GM12878 (cell line): ENCODE measurements around the gene HIVEP3. TPM values are rescaled to one million over a fixed set of nuclear protein-coding genes. Genes with fewer than 3 reads are reported as not detected.

Source experiments
- ATAC-seq: fragments of 200-7000 bp; cut with Tn5 transposase; 3 replicates; pipeline ENCODE4 v1.9.1; 2020; ENCODE audit warnings: mild to moderate bottlenecking, moderate library complexity
- BruUV-seq: library from RNA; stranded (reverse); fragments of 400-500 nt; replicated peaks from 2 replicates; lab custom pipeline; 2021; lab: Mats Ljungman, UMichigan
- CTCF ChIA-PET: fragments of 300-600 bp; sonication (Branson Sonifier 250); formaldehyde crosslinking; extraction: SDS; loops from one replicate; lab custom pipeline; 2021; ENCODE audit warnings: inconsistent platforms; lab: Yijun Ruan, JAX
- POLR2A ChIA-PET: fragments of 350-600 bp; formaldehyde crosslinking; extraction: SDS; loops from one replicate; lab custom pipeline; 2021; ENCODE audit warnings: inconsistent platforms; lab: Charles Lee
- RAD21 ChIA-PET: fragments of 300-600 bp; sonication (Branson Sonifier 250); formaldehyde crosslinking; loops from one replicate; lab custom pipeline; 2023; ENCODE audit warnings: antibody characterized with exemption; ENCODE audit not compliant: unreplicated experiment; lab: Charles Lee
- SMC1A ChIA-PET: fragments of 300-600 bp; sonication (Branson Sonifier 250); formaldehyde crosslinking; loops from one replicate; lab custom pipeline; 2023; ENCODE audit not compliant: unreplicated experiment, uncharacterized antibody; lab: Charles Lee
- DNase-seq: peaks from one replicate; pipeline ENCODE4 v3.0.0-alpha.2; 2011; ENCODE audit warnings: low read depth, low spot score
- FAIRE-seq: peaks from 3 replicates; lab custom pipeline; 2011; peaks lifted over from hg19 to GRCh38; lab: Jason Lieb, UNC
- H2AFZ ChIP-seq: 2 replicates; pipeline ENCODE4 v1.6.0; 2011; ENCODE audit warnings: low read depth, low read length, control low read depth; ENCODE audit not compliant: control insufficient read depth
- H3K27ac ChIP-seq: 2 replicates; pipeline ENCODE4 v1.5.1; 2011; ENCODE audit warnings: control low read depth; ENCODE audit not compliant: control insufficient read depth, insufficient read depth
- H3K27me3 ChIP-seq, 2 experiments: replicated peaks in 1 of 2; 2 replicates each; pipeline versions ENCODE4 v1.6.0 to v1.6.1; 2011; ENCODE audit warnings: low read length in 1 of 2; ENCODE audit not compliant: control insufficient read depth in 2 of 2, insufficient read depth in 2 of 2
- H3K36me3 ChIP-seq, 2 experiments: 2 replicates each; pipeline ENCODE4 v1.5.1; 2011; ENCODE audit warnings: low read length in 1 of 2; ENCODE audit not compliant: control insufficient read depth in 2 of 2, insufficient read depth in 2 of 2
- H3K4me1 ChIP-seq: 2 replicates; pipeline ENCODE4 v1.6.1; 2011; ENCODE audit warnings: mild to moderate bottlenecking, low read length, moderate library complexity, mixed read lengths; ENCODE audit not compliant: control insufficient read depth, insufficient read depth
- H3K4me2 ChIP-seq: 2 replicates; pipeline ENCODE4 v1.6.0; 2011; ENCODE audit warnings: control low read depth; ENCODE audit not compliant: control insufficient read depth, insufficient read depth
- H3K4me3 ChIP-seq: fragments of 200-600 bp; sonication (generic); 2 replicates; pipeline ENCODE4 v1.5.1; 2016
- H3K79me2 ChIP-seq: 2 replicates; pipeline ENCODE4 v1.6.0; 2011; ENCODE audit warnings: low read length; ENCODE audit not compliant: control insufficient read depth, insufficient read depth
- H3K9ac ChIP-seq: 2 replicates; pipeline ENCODE4 v1.8.0; 2011; ENCODE audit warnings: low read length, control low read depth, mixed read lengths; ENCODE audit not compliant: control insufficient read depth, insufficient read depth
- H3K9me3 ChIP-seq: replicated peaks from 3 replicates; pipeline ENCODE4 v1.5.1; 2011; ENCODE audit warnings: mild to moderate bottlenecking, low read length; ENCODE audit not compliant: control insufficient read depth, insufficient read depth
- H4K20me1 ChIP-seq: 2 replicates; pipeline ENCODE4 v1.6.0; 2011; ENCODE audit not compliant: control insufficient read depth, insufficient read depth
- BCL11A ChIP-seq: IDR thresholded peaks from 2 replicates; pipeline ENCODE4 v1.6.1; 2011; ENCODE audit warnings: low read depth, low read length
- CREM ChIP-seq: IDR thresholded peaks from 2 replicates; pipeline ENCODE4 v1.6.1; 2014; ENCODE audit warnings: antibody characterized with exemption, low read depth
- CTCF ChIP-seq, 3 experiments: IDR thresholded peaks in 2 of 3; conservative IDR thresholded peaks in 1 of 3; 2 replicates each; pipeline ENCODE4 v1.5.1; 2011; ENCODE audit warnings: low read depth in 3 of 3, low read length in 3 of 3, mild to moderate bottlenecking in 3 of 3, control low read depth in 2 of 3, moderate library complexity in 2 of 3, inconsistent platforms in 1 of 3, mixed read lengths in 1 of 3; ENCODE audit not compliant: control insufficient read depth in 2 of 3, insufficient read depth in 1 of 3; ENCODE audit errors: extremely low read depth in 1 of 3
- EZH2 ChIP-seq: IDR thresholded peaks from 2 replicates; pipeline ENCODE4 v1.6.1; 2012; ENCODE audit warnings: low read depth, mild to moderate bottlenecking, control low read depth, inconsistent platforms, low read length, borderline replicate concordance; ENCODE audit not compliant: control insufficient read depth
- HDAC2 ChIP-seq: fragments of 200-600 bp; sonication (generic); IDR thresholded peaks from 2 replicates; pipeline ENCODE4 v1.6.1; 2017
- MLLT1 ChIP-seq: fragments of 450-650 bp; IDR thresholded peaks from 2 replicates; pipeline ENCODE4 v1.6.1; 2016; ENCODE audit warnings: mild to moderate bottlenecking
- NFIC ChIP-seq: IDR thresholded peaks from 2 replicates; pipeline ENCODE4 v1.6.1; 2012; ENCODE audit warnings: low read depth, mild to moderate bottlenecking, inconsistent platforms, low read length, moderate library complexity
- NFYB ChIP-seq: IDR thresholded peaks from 2 replicates; pipeline ENCODE4 v1.6.1; 2011; ENCODE audit warnings: low read depth, mild to moderate bottlenecking, low read length, improper control_type of control experiment, moderate library complexity; ENCODE audit not compliant: insufficient read depth
- NR2C2 ChIP-seq: IDR thresholded peaks from 2 replicates; pipeline ENCODE4 v1.6.1; 2011; ENCODE audit warnings: borderline replicate concordance, low read depth; ENCODE audit not compliant: control insufficient read depth, insufficient read length
- POLR2AphosphoS2 ChIP-seq: IDR thresholded peaks from 2 replicates; pipeline ENCODE4 v1.6.1; 2011; ENCODE audit warnings: low read depth, mild to moderate bottlenecking, low read length, improper control_type of control experiment, moderate library complexity
- SP1 ChIP-seq: IDR thresholded peaks from one replicate; pipeline ENCODE4 v1.6.1; 2011; ENCODE audit warnings: low read depth, low read length
- SREBF2 ChIP-seq: IDR thresholded peaks from 2 replicates; pipeline ENCODE4 v1.6.1; 2012; ENCODE audit warnings: mild to moderate bottlenecking, low read length
- TCF3 ChIP-seq: IDR thresholded peaks from 2 replicates; pipeline ENCODE4 v1.6.1; 2012; ENCODE audit warnings: low read depth, mild to moderate bottlenecking, low read length, borderline replicate concordance; ENCODE audit not compliant: insufficient read depth
- YY1 ChIP-seq: IDR thresholded peaks from 2 replicates; pipeline ENCODE4 v1.6.1; 2011; ENCODE audit warnings: low read depth, mild to moderate bottlenecking, low read length
- ZBTB33 ChIP-seq: fragments of 450-650 bp; IDR thresholded peaks from 2 replicates; pipeline ENCODE4 v1.6.1; 2017; ENCODE audit warnings: mild to moderate bottlenecking
- ZNF207 ChIP-seq: fragments of 450-650 bp; IDR thresholded peaks from 2 replicates; pipeline ENCODE4 v1.6.1; 2014; ENCODE audit warnings: antibody characterized with exemption, mild to moderate bottlenecking, borderline replicate concordance
- WGBS: methylation state at CpG from one replicate; pipeline ENCODE4 v1.1.6; 2016; ENCODE audit warnings: low lambda C conversion rate; ENCODE audit not compliant: insufficient replicate concordance, insufficient coverage; ENCODE audit errors: missing lambda C conversion rate; 5-methylcytosine and 5-hydroxymethylcytosine counted together
- in situ Hi-C: fragments of 300-500 bp; cut with MboI; formaldehyde crosslinking; loops from 9 replicates; pipeline ENCODE4 v1.14.3; 2018; ENCODE audit warnings: mixed read lengths
- intact Hi-C: fragments of 100-400 bp; cut with micrococcal nuclease; formaldehyde crosslinking; loops from one replicate; pipeline ENCODE4 v1.14.2; 2022; ENCODE audit not compliant: unreplicated experiment
- polyA plus RNA-seq, 11 experiments: library from polyadenylated mRNA; depleted of rRNA in 4 of 11; unstranded in 6 of 11; stranded (reverse) in 5 of 11; fragments of >200 nt; fragmentation: Nextera tagmentation in 4 of 11; fragmentation: Illumina TruSeq in 1 of 11; extraction: Ambion mirVana in 4 of 11; extraction: Trizol in 1 of 11; gene quantifications; 1 replicate in 1 of 11; 2 replicates in 10 of 11; pipeline versions ENCODE4 v1.2.1 to v1.2.3, GENCODE V29; 2011 to 2016; ENCODE audit warnings: inconsistent platforms in 2 of 11, missing spikeins in 2 of 11, low read depth in 1 of 11
- total RNA-seq, 4 experiments: library from RNA; depleted of rRNA in 3 of 4; stranded (reverse); fragments of >200 nt in 3 of 4; fragmentation: Illumina TruSeq in 1 of 4; extraction: Trizol in 1 of 4; gene quantifications; 2 replicates each; pipeline versions ENCODE4 v1.2.1 to v1.2.3, GENCODE V29; 2013 to 2021

HIVEP3 gene
- total and polyA plus RNA-seq, 10 of the 15 experiments (the other 5 are each of a cell fraction or from before 2014, with no cell fraction given), result 1.8 to 13.6 (median 3.8) TPM

GRCh38 chr1:41670217-41670957 lies 248.3 kb downstream of the HIVEP3 start:
- FAIRE-seq (no peak), DNase-seq (no peak), ATAC-seq (no peak)
- no peak for TF ChIP-seq NFYB
- TF ChIP-seq CREM, result no peak
- no peak for TF ChIP-seq TCF3
- no peak for TF ChIP-seq EZH2
- TF ChIP-seq SREBF2, result no peak
- no peak for TF ChIP-seq NFIC
- TF ChIP-seq CTCF (IDR thresholded peaks at IDR 0.05 in 2 of 3, conservative IDR thresholded peaks at IDR 0.05 in 1 of 3; ENCODE audit: control insufficient read depth in 2 of 3, extremely low read depth in 1 of 3, insufficient read depth in 1 of 3, low read depth in 3 of 3, low read length in 3 of 3), result no peak
- TF ChIP-seq NR2C2, result no peak
- no peak for TF ChIP-seq POLR2AphosphoS2
- TF ChIP-seq SP1, result no peak
- no peak for TF ChIP-seq BCL11A
- TF ChIP-seq MLLT1, result no peak
- TF ChIP-seq HDAC2, result no peak
- no peak for TF ChIP-seq ZBTB33
- TF ChIP-seq ZNF207, result no peak
- no peak for TF ChIP-seq YY1
- Histone ChIP-seq H3K79me2 (no peaks in the 10 kb centered on the region), H2AFZ (no peak overlapping the region), H3K9me3 (no peaks in the 10 kb centered on the region), H3K27me3 (no peaks in the 10 kb centered on the region), H3K4me1 (peaks cover 48% of the 10 kb centered on the region), H3K9ac (no peak overlapping the region), H3K4me2 (no peak overlapping the region), H3K4me3 (no peak overlapping the region), H3K27ac (no peak overlapping the region), H3K36me3 (no peaks in the 10 kb centered on the region), H4K20me1 (no peaks in the 10 kb centered on the region)
- no TSS peak for BruUV-seq
- CTCF ChIA-PET, result interaction anchor here (4.2 kb wide), 1 partner anchor 12 kb away, joined by 14 read pairs; no protein-coding TSS in a partner anchor
- in situ Hi-C loops (no loop called here), intact Hi-C loops (no loop called here)
- POLR2A ChIA-PET, result interaction anchor here (1.0 to 1.4 kb wide), 2 partner anchors 29 to 44 kb away, joined by 4 to 6 read pairs; no protein-coding TSS in a partner anchor
- SMC1A ChIA-PET, result interaction anchor here (0.7 to 5.8 kb wide), 7 partner anchors 13 to 73 kb away, joined by 3 to 31 read pairs (median 5); no protein-coding TSS in a partner anchor
- 60% methylated on average over 4 of the region's 4 CpGs for WGBS
- RAD21 ChIA-PET, result interaction anchor here (0.9 to 4.9 kb wide), 3 partner anchors 12 to 97 kb away, joined by 3 to 35 read pairs (median 4); no protein-coding TSS in a partner anchor
